Ovary (tissue), 3 donors: Measurements from ENCODE around the gene TTLL9.

Source experiments
- EP300 ChIP-seq: sonication (generic); formaldehyde crosslinking; IDR thresholded peaks from one replicate; pipeline ENCODE4 v1.6.1; 2017; ENCODE audit warnings: antibody characterized with exemption
- POLR2A ChIP-seq: fragments of 450-650 bp; IDR thresholded peaks from one replicate; pipeline ENCODE4 v1.6.1; 2017; ENCODE audit warnings: antibody characterized with exemption, mild to moderate bottlenecking, moderate library complexity
- TF ChIP-seq, protein P1 (sequence below), 3 donors: fragments of 450-650 bp in 2 of 3; fragments of 200-600 bp in 1 of 3; IDR thresholded peaks; one replicate each; pipeline versions ENCODE4 v1.5.1 to v1.8.0; 2016 to 2022; ENCODE audit warnings: antibody characterized with exemption in 3 of 3, mild to moderate bottlenecking in 1 of 3
- donor health status: DM: no; HTN: no; CAD: no.

- TF ChIP-seq, protein P1, sequence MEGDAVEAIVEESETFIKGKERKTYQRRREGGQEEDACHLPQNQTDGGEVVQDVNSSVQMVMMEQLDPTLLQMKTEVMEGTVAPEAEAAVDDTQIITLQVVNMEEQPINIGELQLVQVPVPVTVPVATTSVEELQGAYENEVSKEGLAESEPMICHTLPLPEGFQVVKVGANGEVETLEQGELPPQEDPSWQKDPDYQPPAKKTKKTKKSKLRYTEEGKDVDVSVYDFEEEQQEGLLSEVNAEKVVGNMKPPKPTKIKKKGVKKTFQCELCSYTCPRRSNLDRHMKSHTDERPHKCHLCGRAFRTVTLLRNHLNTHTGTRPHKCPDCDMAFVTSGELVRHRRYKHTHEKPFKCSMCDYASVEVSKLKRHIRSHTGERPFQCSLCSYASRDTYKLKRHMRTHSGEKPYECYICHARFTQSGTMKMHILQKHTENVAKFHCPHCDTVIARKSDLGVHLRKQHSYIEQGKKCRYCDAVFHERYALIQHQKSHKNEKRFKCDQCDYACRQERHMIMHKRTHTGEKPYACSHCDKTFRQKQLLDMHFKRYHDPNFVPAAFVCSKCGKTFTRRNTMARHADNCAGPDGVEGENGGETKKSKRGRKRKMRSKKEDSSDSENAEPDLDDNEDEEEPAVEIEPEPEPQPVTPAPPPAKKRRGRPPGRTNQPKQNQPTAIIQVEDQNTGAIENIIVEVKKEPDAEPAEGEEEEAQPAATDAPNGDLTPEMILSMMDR (IDR thresholded peaks at IDR 0.05) = no peak
- TF ChIP-seq POLR2A = no peak
- no peak for TF ChIP-seq EP300
Measured at GRCh38 chr20:31879143-31879987, 8.9 kb downstream of the TTLL9 start.
